Smooth muscle cell of the coronary artery (primary cell): ENCODE results near the gene BMP5. TPM values are rescaled to one million over a fixed set of nuclear protein-coding genes. Genes with fewer than 3 reads are reported as not detected.

Experiments
- total RNA-seq: library from RNA; depleted of rRNA; stranded (reverse); fragments of >200 nt; gene quantifications from 2 replicates; pipeline ENCODE4 v1.2.3, GENCODE V29; 2014; ENCODE audit warnings: low replicate concordance

BMP5 gene
- total RNA-seq, result not detected in 2 replicates

DNA sequence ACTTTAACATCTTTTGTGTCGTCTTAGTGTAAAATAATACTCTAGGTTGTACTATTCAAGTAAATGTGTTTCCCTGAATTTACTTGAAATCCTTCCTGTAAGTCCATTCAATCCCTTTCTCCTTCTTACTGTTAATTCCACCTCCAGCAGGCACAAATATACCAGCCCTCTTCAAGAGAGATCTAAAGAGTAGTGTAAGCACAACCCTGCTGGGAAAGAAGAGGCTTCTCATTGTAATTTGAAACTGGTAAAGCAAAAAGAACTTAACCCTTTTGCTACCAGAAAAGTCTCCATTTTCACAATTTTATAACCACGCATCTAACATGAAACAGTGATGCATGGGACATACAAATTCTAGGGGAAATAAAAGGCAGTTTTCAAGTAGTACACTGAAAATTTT is at the start of gene BMP5:
TSS of gene BMP5 (minus strand) at position 191 of the 400 bp plus-strand sequence. CDS start 725 bp downstream, outside the sequence.

